T-helper 1 cell treated with Interleukin-12 subunit alpha and Interleukin-12 subunit beta and Interleukin-4 antibody, amounts not matched to agents 30 μg/mL and 1 μg/mL, for 36 hours (primary cell): ENCODE measurements around the gene PAPOLG.
"Not testable (repeated sequence)": the region's sequence is repeated elsewhere in the genome, so short reads cannot be mapped to it uniquely, and the experiment has no call there.

Source experiments
- H3K27ac Mint-ChIP-seq: one replicate; pipeline ENCODE4 v1.8.0; 2021; ENCODE audit warnings: mild to moderate bottlenecking, mixed read lengths
- H3K27me3 Mint-ChIP-seq: one replicate; pipeline ENCODE4 v1.8.0; 2021; ENCODE audit warnings: low read depth, mixed read lengths
- H3K36me3 Mint-ChIP-seq: one replicate; pipeline ENCODE4 v1.8.0; 2021; ENCODE audit warnings: low read depth, mixed read lengths
- H3K4me1 Mint-ChIP-seq: one replicate; pipeline ENCODE4 v1.8.0; 2021; ENCODE audit warnings: low read depth, mixed read lengths
- H3K4me3 Mint-ChIP-seq: one replicate; pipeline ENCODE4 v1.8.0; 2021; ENCODE audit warnings: mild to moderate bottlenecking, moderate library complexity, mixed read lengths
- H3K9me3 Mint-ChIP-seq: one replicate; pipeline ENCODE4 v1.8.0; 2021; ENCODE audit warnings: mixed read lengths

The PAPOLG gene

GRCh38 chr2:60823694-60824305 lies 67.7 kb downstream of the PAPOLG start:
- H3K27ac Mint-ChIP-seq, result no peak overlapping the region
- peaks cover 23% of the 10 kb centered on the region for H3K4me1 Mint-ChIP-seq
- H3K36me3 Mint-ChIP-seq, result peaks cover 4% of the 10 kb centered on the region

GRCh38 chr2:60825666-60826065 lies 69.6 kb downstream of the PAPOLG start:
- peaks cover 5% of the 10 kb centered on the region for H3K27me3 Mint-ChIP-seq

More at GRCh38 chr2:60823694-60824305, 67.7 kb downstream of the PAPOLG start:
- Mint-ChIP-seq H3K4me3 (no peak overlapping the region), H3K27me3 (peaks cover 5% of the 10 kb centered on the region), H3K9me3 (peaks cover 6% of the 10 kb centered on the region)

GRCh38 chr2:60826111-60826510 lies 70.0 kb downstream of the PAPOLG start:
- H3K4me1 Mint-ChIP-seq, result peaks cover 10% of the 10 kb centered on the region
- no peak overlapping the region for H3K4me3 Mint-ChIP-seq
- H3K27ac Mint-ChIP-seq, result no peak overlapping the region
- H3K36me3 Mint-ChIP-seq, result no peaks in the 10 kb centered on the region
- H3K27me3 Mint-ChIP-seq, result peaks cover 5% of the 10 kb centered on the region
- no peaks in the 10 kb centered on the region for H3K9me3 Mint-ChIP-seq

More at GRCh38 chr2:60825666-60826065, 69.6 kb downstream of the PAPOLG start:
- Mint-ChIP-seq H3K4me3 (no peak overlapping the region), H3K36me3 (no peaks in the 10 kb centered on the region), H3K27ac (no peak overlapping the region), H3K9me3 (no peaks in the 10 kb centered on the region), H3K4me1 (peaks cover 10% of the 10 kb centered on the region)

- not testable (repeated sequence) for H3K36me3 Mint-ChIP-seq, H3K27ac Mint-ChIP-seq, H3K4me3 Mint-ChIP-seq, H3K4me1 Mint-ChIP-seq, H3K9me3 Mint-ChIP-seq, H3K27me3 Mint-ChIP-seq
Measured at GRCh38 chr2:60826860-60827259, 70.8 kb downstream of the PAPOLG start.

- H3K4me1 Mint-ChIP-seq, result peaks cover 5% of the 10 kb centered on the region
- peaks cover 5% of the 10 kb centered on the region for H3K27me3 Mint-ChIP-seq
- H3K9me3 Mint-ChIP-seq, result no peaks in the 10 kb centered on the region
- H3K36me3 Mint-ChIP-seq, result no peaks in the 10 kb centered on the region
- no peak overlapping the region for H3K4me3 Mint-ChIP-seq
- H3K27ac Mint-ChIP-seq, result no peak overlapping the region
Measured at GRCh38 chr2:60827369-60827768, 71.3 kb downstream of the PAPOLG start.

- Mint-ChIP-seq H3K27ac (no peak overlapping the region), H3K27me3 (peaks cover 3% of the 10 kb centered on the region), H3K9me3 (no peaks in the 10 kb centered on the region), H3K4me3 (no peak overlapping the region), H3K4me1 (peaks cover 5% of the 10 kb centered on the region), H3K36me3 (no peaks in the 10 kb centered on the region)
Measured at GRCh38 chr2:60830991-60831390, 74.9 kb downstream of the PAPOLG start.

GRCh38 chr2:60831921-60832320 lies 75.9 kb downstream of the PAPOLG start:
- H3K27me3 Mint-ChIP-seq, result peaks cover 3% of the 10 kb centered on the region
- no peaks in the 10 kb centered on the region for H3K9me3 Mint-ChIP-seq
- H3K4me3 Mint-ChIP-seq, result no peak overlapping the region
- no peak overlapping the region for H3K27ac Mint-ChIP-seq
- H3K36me3 Mint-ChIP-seq, result no peaks in the 10 kb centered on the region
- peaks cover 2% of the 10 kb centered on the region for H3K4me1 Mint-ChIP-seq

- no peaks in the 10 kb centered on the region for H3K4me1 Mint-ChIP-seq
- no peak overlapping the region for H3K4me3 Mint-ChIP-seq
- H3K36me3 Mint-ChIP-seq, result no peaks in the 10 kb centered on the region
- peaks cover 3% of the 10 kb centered on the region for H3K27me3 Mint-ChIP-seq
- H3K27ac Mint-ChIP-seq, result no peak overlapping the region
- no peaks in the 10 kb centered on the region for H3K9me3 Mint-ChIP-seq
Measured at GRCh38 chr2:60832621-60833020, 76.6 kb downstream of the PAPOLG start.

- H3K4me3 Mint-ChIP-seq, result no peak overlapping the region
- no peaks in the 10 kb centered on the region for H3K4me1 Mint-ChIP-seq
- no peak overlapping the region for H3K27ac Mint-ChIP-seq
- peaks cover 3% of the 10 kb centered on the region for H3K27me3 Mint-ChIP-seq
- no peaks in the 10 kb centered on the region for H3K36me3 Mint-ChIP-seq
- no peaks in the 10 kb centered on the region for H3K9me3 Mint-ChIP-seq
Measured at GRCh38 chr2:60834270-60834717, 78.2 kb downstream of the PAPOLG start.

- no peaks in the 10 kb centered on the region for H3K9me3 Mint-ChIP-seq
- H3K27ac Mint-ChIP-seq, result no peak overlapping the region
- no peaks in the 10 kb centered on the region for H3K36me3 Mint-ChIP-seq
- peaks cover 6% of the 10 kb centered on the region for H3K4me1 Mint-ChIP-seq
- H3K4me3 Mint-ChIP-seq, result no peak overlapping the region
- H3K27me3 Mint-ChIP-seq, result peaks cover 3% of the 10 kb centered on the region
Measured at GRCh38 chr2:60836491-60836890, 80.4 kb downstream of the PAPOLG start.

- H3K4me3 Mint-ChIP-seq, result no peak overlapping the region
- no peaks in the 10 kb centered on the region for H3K36me3 Mint-ChIP-seq
- H3K27ac Mint-ChIP-seq, result no peak overlapping the region
- peaks cover 3% of the 10 kb centered on the region for H3K27me3 Mint-ChIP-seq
- peaks cover 6% of the 10 kb centered on the region for H3K4me1 Mint-ChIP-seq
- H3K9me3 Mint-ChIP-seq, result no peaks in the 10 kb centered on the region
Measured at GRCh38 chr2:60837123-60837522, 81.1 kb downstream of the PAPOLG start.

GRCh38 chr2:60838481-60838880 lies 82.4 kb downstream of the PAPOLG start:
- Mint-ChIP-seq H3K36me3 (no peaks in the 10 kb centered on the region), H3K27me3 (peaks cover 3% of the 10 kb centered on the region), H3K4me1 (peaks cover 6% of the 10 kb centered on the region), H3K4me3 (no peak overlapping the region), H3K9me3 (no peaks in the 10 kb centered on the region), H3K27ac (no peak overlapping the region)

- Mint-ChIP-seq H3K4me3 (no peak overlapping the region), H3K27ac (no peak overlapping the region), H3K4me1 (peaks cover 6% of the 10 kb centered on the region)
Measured at GRCh38 chr2:60839126-60839813, 83.2 kb downstream of the PAPOLG start.

GRCh38 chr2:60840880-60841279 lies 84.8 kb downstream of the PAPOLG start:
- Mint-ChIP-seq H3K27me3 (no peaks in the 10 kb centered on the region), H3K36me3 (no peaks in the 10 kb centered on the region), H3K27ac (no peak overlapping the region), H3K4me1 (peaks cover 6% of the 10 kb centered on the region), H3K4me3 (no peak overlapping the region), H3K9me3 (no peaks in the 10 kb centered on the region)

More at GRCh38 chr2:60839126-60839813, 83.2 kb downstream of the PAPOLG start:
- no peaks in the 10 kb centered on the region for H3K36me3 Mint-ChIP-seq
- no peaks in the 10 kb centered on the region for H3K9me3 Mint-ChIP-seq
- H3K27me3 Mint-ChIP-seq, result no peaks in the 10 kb centered on the region

- Mint-ChIP-seq H3K27ac (no peak overlapping the region), H3K36me3 (no peaks in the 10 kb centered on the region), H3K4me1 (peaks cover 6% of the 10 kb centered on the region), H3K4me3 (no peak overlapping the region), H3K27me3 (no peaks in the 10 kb centered on the region), H3K9me3 (no peaks in the 10 kb centered on the region)
Measured at GRCh38 chr2:60843006-60843405, 86.9 kb downstream of the PAPOLG start.
